NCI-H1694 treated with DMSO at 0.1 percent for 48 hours (cell line): ENCODE measurements around the gene KLK1.

Experiments
- DNase-seq: peaks from one replicate; lab custom pipeline; 2025; lab: John Stamatoyannopoulos, UW

Gene KLK1

GRCh38 chr19:50823389-50824042 is at the start of gene KLK1:
Gene KLK1 (minus strand): TSS chr19:50823787. CDS start chr19:50823748, 39 bp downstream.
- DNase-seq, result no peak

GRCh38 chr19:50873056-50873455 is 49.5 kb upstream of the KLK1 start, which contains the start of gene KLK2:
Gene KLK2 (plus strand): TSS chr19:50873439. CDS start chr19:50873474, 35 bp downstream.
- DNase-seq, result no peak

DNA sequence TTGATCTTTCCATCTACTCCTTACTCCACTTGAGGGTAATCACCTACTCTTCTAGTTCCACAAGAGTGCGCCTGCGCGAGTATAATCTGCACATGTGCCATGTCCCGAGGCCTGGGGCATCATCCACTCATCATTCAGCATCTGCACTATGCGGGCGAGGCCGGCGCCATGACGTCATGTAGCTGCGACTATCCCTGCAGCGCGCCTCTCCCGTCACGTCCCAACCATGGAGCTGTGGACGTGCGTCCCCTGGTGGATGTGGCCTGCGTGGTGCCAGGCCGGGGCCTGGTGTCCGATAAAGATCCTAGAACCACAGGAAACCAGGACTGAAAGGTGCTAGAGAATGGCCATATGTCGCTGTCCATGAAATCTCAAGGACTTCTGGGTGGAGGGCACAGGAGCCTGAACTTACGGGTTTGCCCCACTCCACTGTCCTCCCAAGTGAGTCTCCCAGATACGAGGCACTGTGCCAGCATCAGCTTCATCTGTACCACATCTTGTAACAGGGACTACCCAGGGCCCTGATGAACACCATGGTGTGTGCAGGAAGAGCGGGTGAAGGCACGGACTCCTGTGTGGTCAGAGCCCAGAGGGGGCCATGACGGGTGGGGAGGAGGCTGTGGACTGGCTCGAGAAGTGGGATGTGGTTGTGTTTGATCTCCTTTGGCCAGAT is 47.0 kb upstream of the KLK1 start:
- DNase-seq, result no peak

DNA sequence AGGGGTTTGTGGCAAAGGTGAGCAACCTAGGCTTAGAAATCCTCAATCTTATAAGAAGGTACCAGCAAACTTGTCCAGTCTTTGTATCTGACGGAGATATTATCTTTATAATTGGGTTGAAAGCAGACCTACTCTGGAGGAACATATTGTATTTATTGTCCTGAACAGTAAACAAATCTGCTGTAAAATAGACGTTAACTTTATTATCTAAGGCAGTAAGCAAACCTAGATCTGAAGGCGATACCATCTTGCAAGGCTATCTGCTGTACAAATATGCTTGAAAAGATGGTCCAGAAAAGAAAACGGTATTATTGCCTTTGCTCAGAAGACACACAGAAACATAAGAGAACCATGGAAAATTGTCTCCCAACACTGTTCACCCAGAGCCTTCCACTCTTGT is 45.9 kb upstream of the KLK1 start:
- no peak for DNase-seq

GRCh38 chr19:50861496-50862286 is 38.1 kb upstream of the KLK1 start:
- DNase-seq, result no peak

GRCh38 chr19:50861010-50861409 is 37.4 kb upstream of the KLK1 start:
- no peak for DNase-seq

DNA sequence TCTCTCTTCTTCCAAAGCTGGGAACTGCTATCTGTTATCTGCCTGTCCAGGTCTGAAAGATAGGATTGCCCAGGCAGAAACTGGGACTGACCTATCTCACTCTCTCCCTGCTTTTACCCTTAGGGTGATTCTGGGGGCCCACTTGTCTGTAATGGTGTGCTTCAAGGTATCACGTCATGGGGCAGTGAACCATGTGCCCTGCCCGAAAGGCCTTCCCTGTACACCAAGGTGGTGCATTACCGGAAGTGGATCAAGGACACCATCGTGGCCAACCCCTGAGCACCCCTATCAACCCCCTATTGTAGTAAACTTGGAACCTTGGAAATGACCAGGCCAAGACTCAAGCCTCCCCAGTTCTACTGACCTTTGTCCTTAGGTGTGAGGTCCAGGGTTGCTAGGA is 36.3 kb upstream of the KLK1 start:
- DNase-seq, result no peak

DNA sequence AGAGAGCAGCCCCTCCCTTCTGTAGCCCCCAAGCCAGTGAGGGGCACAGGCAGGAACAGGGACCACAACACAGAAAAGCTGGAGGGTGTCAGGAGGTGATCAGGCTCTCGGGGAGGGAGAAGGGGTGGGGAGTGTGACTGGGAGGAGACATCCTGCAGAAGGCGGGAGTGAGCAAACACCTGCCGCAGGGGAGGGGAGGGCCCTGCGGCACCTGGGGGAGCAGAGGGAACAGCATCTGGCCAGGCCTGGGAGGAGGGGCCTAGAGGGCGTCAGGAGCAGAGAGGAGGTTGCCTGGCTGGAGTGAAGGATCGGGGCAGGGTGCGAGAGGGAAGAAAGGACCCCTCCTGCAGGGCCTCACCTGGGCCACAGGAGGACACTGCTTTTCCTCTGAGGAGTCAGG is 35.3 kb upstream of the KLK1 start:
- DNase-seq, result no peak

DNA sequence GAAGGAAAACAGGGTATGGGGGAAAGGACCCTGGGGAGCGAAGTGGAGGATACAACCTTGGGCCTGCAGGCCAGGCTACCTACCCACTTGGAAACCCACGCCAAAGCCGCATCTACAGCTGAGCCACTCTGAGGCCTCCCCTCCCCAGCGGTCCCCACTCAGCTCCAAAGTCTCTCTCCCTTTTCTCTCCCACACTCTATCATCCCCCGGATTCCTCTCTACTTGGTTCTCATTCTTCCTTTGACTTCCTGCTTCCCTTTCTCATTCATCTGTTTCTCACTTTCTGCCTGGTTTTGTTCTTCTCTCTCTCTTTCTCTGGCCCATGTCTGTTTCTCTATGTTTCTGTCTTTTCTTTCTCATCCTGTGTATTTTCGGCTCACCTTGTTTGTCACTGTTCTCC is 33.8 kb upstream of the KLK1 start:
- DNase-seq, result no peak

GRCh38 chr19:50854636-50855410 is 31.2 kb upstream of the KLK1 start, which contains the start of gene KLK3:
Gene KLK3 (plus strand): TSS chr19:50854915. CDS start chr19:50854956, 41 bp downstream.
- no peak for DNase-seq

DNA sequence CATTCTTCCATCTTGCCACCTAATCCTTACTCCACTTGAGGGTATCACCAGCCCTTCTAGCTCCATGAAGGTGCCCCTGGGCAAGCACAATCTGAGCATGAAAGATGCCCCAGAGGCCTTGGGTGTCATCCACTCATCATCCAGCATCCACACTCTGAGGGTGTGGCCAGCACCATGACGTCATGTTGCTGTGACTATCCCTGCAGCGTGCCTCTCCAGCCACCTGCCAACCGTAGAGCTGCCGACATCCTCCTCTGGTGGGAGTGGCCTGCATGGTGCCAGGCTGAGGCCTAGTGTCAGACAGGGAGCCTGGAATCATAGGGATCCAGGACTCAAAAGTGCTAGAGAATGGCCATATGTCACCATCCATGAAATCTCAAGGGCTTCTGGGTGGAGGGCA is 28.0 kb upstream of the KLK1 start:
- no peak for DNase-seq

DNA sequence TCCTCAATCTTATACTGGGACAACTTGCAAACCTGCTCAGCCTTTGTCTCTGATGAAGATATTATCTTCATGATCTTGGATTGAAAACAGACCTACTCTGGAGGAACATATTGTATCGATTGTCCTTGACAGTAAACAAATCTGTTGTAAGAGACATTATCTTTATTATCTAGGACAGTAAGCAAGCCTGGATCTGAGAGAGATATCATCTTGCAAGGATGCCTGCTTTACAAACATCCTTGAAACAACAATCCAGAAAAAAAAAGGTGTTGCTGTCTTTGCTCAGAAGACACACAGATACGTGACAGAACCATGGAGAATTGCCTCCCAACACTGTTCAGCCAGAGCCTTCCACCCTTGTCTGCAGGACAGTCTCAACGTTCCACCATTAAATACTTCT is 27.2 kb upstream of the KLK1 start:
- no peak for DNase-seq

DNA sequence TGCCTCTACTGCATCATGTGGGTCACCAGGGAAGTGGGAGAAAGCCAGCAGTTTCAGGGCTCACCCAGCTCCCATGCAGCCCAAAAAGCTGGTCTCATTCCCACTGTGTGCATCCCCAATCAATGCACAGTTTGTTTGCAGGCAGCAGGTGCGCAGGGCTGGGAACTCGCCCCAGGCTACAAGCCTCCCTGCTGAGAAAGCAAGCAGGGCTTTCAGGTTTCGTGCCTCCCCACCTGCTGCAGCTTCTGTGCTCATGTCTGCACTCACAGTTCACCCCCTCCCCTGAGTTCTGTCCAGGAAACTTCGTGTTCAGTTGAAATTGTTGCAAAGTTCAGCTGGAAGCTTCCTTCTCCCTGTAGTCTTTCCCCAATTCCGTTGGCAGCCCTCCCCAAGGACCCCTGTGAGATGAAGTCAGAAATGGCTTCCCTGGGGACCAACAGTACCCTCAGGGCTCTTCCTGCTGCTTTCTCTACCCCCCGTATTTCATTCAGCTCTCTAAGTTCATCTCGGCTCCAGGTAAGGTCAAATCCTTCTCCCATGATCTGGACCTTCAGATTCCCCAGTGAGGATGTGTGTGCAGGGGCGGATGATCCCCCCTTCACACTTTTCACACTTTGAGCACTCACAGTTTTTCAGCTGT is 20.8 kb upstream of the KLK1 start:
- DNase-seq, result no peak

GRCh38 chr19:50843701-50844221 is 20.2 kb upstream of the KLK1 start:
- DNase-seq, result no peak

DNA sequence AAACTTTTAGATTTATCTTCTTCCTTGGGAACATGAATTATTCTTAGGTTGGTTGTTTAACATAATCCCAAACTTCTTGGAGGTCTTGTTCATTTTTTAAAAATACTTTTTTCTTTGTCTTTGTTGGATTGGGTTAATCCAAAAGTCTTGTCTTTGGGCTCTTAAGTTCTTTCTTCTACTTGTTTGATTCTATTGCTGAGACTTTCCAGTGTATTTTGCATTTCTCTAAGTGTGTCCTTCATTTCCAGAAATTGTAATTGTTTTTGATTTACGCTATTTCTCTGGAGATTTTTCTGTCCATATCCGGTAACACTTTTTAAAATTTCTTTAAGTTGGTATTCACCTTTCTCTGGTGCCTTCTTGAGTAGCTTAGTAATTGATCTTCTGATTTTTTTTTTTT is 19.6 kb upstream of the KLK1 start:
- no peak for DNase-seq

- DNase-seq, result no peak
These were observed 18.5 kb upstream of the KLK1 start for GRCh38 chr19:50842130-50842529.

- DNase-seq, result no peak
These were observed 16.4 kb upstream of the KLK1 start for GRCh38 chr19:50839712-50840655.

DNA sequence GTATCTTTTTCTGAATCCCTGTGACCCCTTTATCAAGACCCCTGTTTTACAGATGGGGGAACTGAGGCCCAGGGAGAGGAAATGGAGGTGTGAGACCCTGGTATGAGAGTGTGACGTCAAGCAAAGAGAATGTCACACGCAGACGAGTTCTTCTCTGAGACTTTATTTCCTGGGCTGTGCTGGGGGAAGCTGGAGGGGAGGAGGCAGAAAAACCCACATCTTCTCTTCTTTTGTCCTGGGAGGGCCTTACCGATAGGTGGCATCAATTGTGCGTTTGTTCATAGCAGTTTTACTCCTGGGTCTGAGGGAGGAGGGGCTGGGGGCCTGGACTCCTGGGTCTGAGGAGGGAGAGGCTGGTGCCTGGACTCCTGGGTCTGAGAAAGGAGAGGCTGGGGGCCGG is 14.7 kb upstream of the KLK1 start:
- DNase-seq, result no peak

DNA sequence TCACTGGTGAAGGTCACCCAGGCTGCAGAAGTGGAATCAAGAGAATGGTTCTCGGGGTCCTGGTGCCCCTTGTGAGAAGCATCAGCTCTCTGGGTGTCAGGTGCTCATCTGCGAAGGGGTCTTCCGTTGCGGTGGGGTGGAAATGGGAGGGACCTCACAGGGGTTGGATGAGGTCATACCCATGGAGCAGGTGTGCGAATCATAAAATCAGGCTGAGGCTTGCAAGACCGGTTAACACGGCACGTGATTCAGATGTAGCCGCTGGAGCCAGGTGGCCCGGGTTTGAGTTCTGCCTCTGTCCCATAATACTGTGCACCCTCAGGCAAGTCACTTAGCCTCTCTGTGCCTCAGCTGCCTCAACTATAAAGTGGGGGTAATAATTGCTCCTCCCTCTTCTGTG is 13.7 kb upstream of the KLK1 start:
- DNase-seq, result no peak

DNA sequence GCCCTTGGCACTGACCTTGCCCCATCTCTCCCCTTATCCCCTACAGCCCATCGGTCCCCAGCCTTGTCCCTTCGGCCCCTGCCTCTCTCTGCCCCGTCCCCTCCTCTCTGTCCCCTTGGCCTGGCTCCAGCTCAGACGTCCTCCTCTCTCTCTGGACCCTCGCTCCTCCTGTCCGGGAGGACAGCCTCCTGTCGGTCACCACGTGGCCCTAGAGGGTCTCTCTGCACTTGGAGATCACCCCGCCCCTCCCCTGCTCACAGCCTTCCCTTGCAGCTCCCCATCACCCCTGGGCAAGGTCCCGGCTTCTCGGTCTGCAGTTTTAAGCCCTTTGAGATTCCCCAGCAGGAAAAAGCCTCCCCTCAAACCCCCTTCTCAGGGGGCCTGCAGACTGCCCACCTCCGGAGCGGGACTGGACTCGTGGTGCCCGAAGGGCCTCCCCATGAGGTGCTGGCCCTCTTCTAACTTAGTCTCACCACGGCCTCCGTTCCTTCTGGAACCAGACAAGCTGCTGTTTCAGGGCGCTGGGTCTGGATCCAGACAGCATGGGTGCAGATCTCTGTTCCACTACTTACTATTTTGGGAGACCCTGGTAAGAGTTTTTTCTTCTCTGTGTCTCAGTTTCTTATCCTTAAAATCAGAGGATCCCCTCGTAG is 13.1 kb upstream of the KLK1 start:
- DNase-seq, result no peak
